IPS DF 6.9 (cell line): ENCODE measurements around the gene GIMAP8.
"Not testable (repeated sequence)": the region's sequence is repeated elsewhere in the genome, so short reads cannot be mapped to it uniquely, and the experiment has no call there.

Experiments used
- DNase-seq: peaks from one replicate; pipeline ENCODE4 v3.0.0-alpha.2; 2013; ENCODE audit warnings: low read depth, low spot score
- H3K27ac ChIP-seq: one replicate; pipeline ENCODE4 v1.5.1; 2013; ENCODE audit warnings: low read length, control low read depth
- H3K27me3 ChIP-seq: 2 replicates; pipeline ENCODE4 v1.6.1; 2013; ENCODE audit warnings: mild to moderate bottlenecking, low read length; ENCODE audit not compliant: control insufficient read depth, insufficient read depth
- H3K36me3 ChIP-seq: 2 replicates; pipeline ENCODE4 v1.6.1; 2013; ENCODE audit warnings: low read length; ENCODE audit not compliant: control insufficient read depth, insufficient read depth
- H3K4me1 ChIP-seq: 2 replicates; pipeline ENCODE4 v1.6.1; 2013; ENCODE audit warnings: low read length; ENCODE audit not compliant: control insufficient read depth, insufficient read depth
- H3K4me3 ChIP-seq: 2 replicates; pipeline ENCODE4 v1.5.1; 2013; ENCODE audit warnings: mild to moderate bottlenecking, low read length
- H3K9me3 ChIP-seq: 2 replicates; pipeline ENCODE4 v1.6.1; 2013; ENCODE audit warnings: low read length, inconsistent platforms; ENCODE audit not compliant: control insufficient read depth, insufficient read depth
- WGBS: extraction: QIAGEN DNeasy Blood & Tissue Kit; methylation state at CpG from one replicate; pipeline ENCODE4 v1.1.7; 2013; ENCODE audit warnings: mixed read lengths, missing lambda C conversion rate; ENCODE audit not compliant: insufficient read length, insufficient coverage; 5-methylcytosine and 5-hydroxymethylcytosine counted together

GIMAP8 gene

DNA sequence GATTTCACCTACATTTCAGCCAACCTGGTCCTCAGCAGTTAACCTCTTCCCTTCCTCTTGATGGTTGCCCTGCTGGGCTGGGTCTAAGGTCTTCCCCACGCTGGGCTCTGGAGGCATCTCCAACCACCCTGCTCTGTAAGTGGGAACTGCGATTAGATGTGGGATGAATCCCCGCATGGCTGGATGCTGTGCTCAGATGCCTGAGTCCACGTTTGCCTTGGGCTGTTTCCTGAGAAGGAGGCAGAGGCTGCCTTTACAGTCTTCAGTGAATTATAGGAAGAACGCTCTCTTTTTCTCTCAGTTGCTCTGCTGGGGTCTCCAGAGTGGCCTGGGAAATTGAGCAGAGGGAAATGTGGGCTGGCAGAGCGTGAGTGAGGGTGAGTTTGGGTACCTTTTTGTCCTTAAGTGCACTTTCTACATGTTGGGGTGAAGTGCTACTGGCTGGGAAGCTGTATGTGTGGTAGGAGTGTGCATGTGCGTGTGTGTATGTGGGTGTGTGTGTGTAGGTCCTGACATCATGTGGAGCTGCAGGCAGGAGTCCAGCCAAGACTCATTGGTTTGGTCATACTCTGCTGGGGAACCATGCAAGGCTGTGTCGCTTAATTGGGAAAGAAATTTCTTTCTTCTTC lies 1.5 kb downstream of the GIMAP8 start:
- Histone ChIP-seq H3K4me3 (no peak overlapping the region), H3K4me1 (no peaks in the 10 kb centered on the region), H3K36me3 (no peaks in the 10 kb centered on the region), H3K27ac (no peak overlapping the region), H3K9me3 (no peaks in the 10 kb centered on the region), H3K27me3 (no peaks in the 10 kb centered on the region; the same call in 1 of the 2 replicates)
- WGBS: no CpG with 5 or more reads among the region's 8 CpGs
- no peak for DNase-seq

DNA sequence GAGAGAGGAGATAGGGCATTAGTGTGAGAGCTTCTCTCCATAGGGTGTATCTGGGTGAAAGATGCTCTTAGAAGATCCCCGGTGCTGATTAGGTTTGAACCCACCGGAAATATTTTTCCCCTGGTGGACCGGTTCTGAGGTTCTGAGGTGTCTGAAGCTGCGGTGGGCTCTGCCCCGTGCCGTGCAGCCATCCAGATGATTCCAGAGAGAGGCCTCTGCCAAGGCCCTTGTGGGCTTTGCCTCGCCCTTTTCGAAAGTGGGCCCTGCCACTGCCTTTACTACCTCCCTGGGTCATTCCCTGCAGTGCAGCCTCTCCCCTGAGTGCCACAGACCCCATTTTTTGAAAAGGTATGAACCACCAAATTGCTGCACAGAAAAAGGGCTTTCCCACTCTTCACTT lies 2.8 kb downstream of the GIMAP8 start:
- Histone ChIP-seq H3K9me3 (0 out of 2 replicates have a peak, but pooled peaks cover under 1% of the 10 kb centered on the region), H3K4me1 (no peaks in the 10 kb centered on the region), H3K27ac (no peak overlapping the region), H3K4me3 (no peak overlapping the region), H3K36me3 (no peaks in the 10 kb centered on the region), H3K27me3 (no peaks in the 10 kb centered on the region; the same call in 1 of the 2 replicates)
- no peak for DNase-seq
- WGBS: no CpG with 5 or more reads among the region's 8 CpGs

DNA sequence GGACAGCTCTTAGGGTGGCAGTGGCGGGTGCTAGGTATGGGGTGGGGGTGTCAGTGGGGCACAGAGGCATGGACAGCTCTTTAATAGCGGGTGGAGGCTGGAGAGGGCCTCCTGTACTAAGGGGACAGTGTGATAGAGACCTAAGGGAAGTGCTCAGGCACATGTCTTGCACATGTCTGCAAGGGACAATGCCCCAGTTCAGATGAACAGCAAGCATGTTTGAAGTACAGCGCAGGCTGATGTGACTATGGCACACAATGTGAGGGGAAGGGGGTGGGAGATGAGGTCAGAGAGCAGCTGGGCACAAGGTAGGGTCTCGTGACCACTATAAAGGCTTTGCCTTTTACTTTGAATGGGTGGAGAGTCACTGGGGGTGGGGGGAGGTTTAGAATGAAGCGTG lies 3.5 kb downstream of the GIMAP8 start:
- no CpG with 5 or more reads among the region's 5 CpGs for WGBS
- H3K9me3 ChIP-seq: 0 out of 2 replicates have a peak, but pooled peaks cover 1% of the 10 kb centered on the region

DNA sequence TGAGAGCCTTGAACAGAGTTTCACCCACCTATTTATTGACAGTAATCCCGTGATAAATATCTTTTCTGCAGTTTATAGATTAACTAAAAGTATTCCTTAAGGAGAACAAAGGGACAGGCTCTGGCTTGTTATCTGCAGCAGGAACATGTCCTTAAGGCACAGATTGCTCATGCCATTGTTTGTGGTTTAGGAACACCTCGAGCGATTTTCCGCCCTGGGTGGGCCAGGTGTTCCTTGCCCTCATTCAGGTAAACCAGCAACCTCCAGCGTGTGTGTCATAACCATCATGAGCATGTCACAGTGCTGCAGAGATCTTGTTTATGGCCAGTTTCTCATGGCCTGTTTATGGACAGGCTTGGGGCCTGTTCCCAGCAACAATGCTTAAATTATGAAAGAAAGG lies 6.6 kb downstream of the GIMAP8 start:
- not testable (repeated sequence) for H3K27me3 ChIP-seq, H3K27ac ChIP-seq, DNase-seq, H3K4me1 ChIP-seq, H3K36me3 ChIP-seq, H3K9me3 ChIP-seq, H3K4me3 ChIP-seq
- no CpG with 5 or more reads among the region's 5 CpGs for WGBS

More for the DNA sequence above, 3.5 kb downstream of the GIMAP8 start:
- no peaks in the 10 kb centered on the region for H3K27me3 ChIP-seq
- H3K36me3 ChIP-seq: no peaks in the 10 kb centered on the region
- H3K4me3 ChIP-seq: no peak overlapping the region
- H3K4me1 ChIP-seq: no peaks in the 10 kb centered on the region
- DNase-seq: no peak
- H3K27ac ChIP-seq: no peak overlapping the region

DNA sequence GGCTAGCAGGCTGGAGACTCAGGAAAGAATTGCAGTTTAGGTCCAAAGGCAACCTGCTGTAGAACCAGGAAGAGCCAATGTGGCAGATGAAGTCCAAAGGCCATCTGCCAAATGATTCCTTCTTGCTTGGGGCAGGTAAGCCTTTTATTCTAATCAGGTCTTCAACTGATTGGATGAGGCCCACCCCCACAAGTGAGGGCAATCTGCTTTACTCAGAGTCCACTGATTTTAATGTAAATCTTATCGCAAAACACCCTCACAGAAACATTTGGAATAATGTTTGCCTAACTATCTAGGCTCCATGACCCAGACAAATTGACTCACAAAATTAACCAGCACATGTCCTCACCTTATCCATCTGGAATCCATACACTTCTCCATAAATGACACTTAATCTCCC lies 7.8 kb downstream of the GIMAP8 start:
- no CpG with 5 or more reads among the region's 1 CpG for WGBS
- no peak for DNase-seq
- Histone ChIP-seq H3K36me3 (no peaks in the 10 kb centered on the region), H3K9me3 (0 out of 2 replicates have a peak, but pooled peaks cover 1% of the 10 kb centered on the region), H3K4me1 (no peaks in the 10 kb centered on the region), H3K27ac (no peak overlapping the region), H3K27me3 (no peaks in the 10 kb centered on the region; the same call in 1 of the 2 replicates), H3K4me3 (no peak overlapping the region)

DNA sequence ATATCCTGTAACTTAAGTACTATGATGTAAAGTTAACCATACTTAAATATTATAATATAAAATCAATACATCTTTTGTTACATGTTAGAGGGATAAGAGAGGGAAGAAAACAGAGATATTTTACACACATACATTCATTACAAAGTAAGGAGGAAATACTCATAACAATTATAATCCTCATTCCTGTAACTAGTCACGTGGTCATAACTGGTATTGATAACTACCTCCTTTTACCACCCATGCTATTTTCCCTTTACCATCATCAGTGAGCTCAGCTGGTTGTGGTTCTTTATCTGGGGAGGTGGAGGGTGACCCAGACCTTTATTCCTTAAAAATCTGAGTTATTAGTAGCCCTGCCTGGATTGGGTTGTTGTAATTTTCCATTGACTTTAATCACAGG lies 8.3 kb downstream of the GIMAP8 start:
- Histone ChIP-seq H3K27ac (no peak overlapping the region), H3K9me3 (0 out of 2 replicates have a peak, but pooled peaks cover 1% of the 10 kb centered on the region), H3K27me3 (no peaks in the 10 kb centered on the region; the same call in 1 of the 2 replicates), H3K36me3 (no peaks in the 10 kb centered on the region), H3K4me1 (no peaks in the 10 kb centered on the region), H3K4me3 (no peak overlapping the region)
- no peak for DNase-seq
- no CpG with 5 or more reads among the region's 1 CpG for WGBS

DNA sequence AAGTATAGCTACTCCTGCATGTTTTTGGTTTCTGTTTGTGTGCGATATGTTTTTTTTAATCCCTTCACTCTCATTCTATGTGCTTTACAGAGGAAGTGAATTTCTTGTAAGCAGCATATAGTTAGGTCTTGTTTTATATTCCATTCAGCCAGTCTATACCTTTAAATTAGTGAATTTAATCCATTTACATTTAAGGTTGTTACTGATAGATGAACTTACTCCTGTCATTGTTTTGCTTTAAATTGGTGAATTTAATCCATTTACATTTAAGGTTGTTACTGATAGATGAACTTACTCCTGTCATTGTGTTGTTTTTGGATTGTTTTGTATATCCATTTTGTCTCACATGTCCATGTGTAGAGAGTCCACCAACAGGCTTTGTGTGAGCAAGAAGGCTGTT lies 11.1 kb downstream of the GIMAP8 start:
- Histone ChIP-seq H3K36me3 (no peaks in the 10 kb centered on the region), H3K9me3 (0 out of 2 replicates have a peak, but pooled peaks cover 1% of the 10 kb centered on the region)
- WGBS: no CpG with 5 or more reads among the region's 1 CpG

DNA sequence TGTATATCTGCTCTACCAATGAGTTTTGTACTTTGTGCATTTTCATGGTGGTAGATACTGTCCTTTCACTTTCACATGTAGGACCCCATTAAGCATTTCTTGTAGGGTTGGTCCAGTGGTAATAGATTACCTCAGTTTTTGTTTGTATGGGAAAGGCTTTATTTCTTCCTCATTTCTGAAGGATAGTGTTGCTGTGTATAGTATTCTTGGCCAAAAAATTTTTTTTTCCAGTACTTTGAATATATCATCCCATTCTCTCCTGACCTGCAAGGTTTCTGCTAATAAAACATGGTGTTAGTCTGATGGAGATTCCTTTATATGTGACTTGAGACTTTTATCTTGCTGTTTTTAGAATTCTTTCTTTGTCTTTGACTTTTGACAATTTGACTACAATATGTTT lies 12.0 kb downstream of the GIMAP8 start:
- Histone ChIP-seq H3K36me3 (no peaks in the 10 kb centered on the region), H3K27ac (no peak overlapping the region), H3K4me1 (no peaks in the 10 kb centered on the region), H3K9me3 (0 out of 2 replicates have a peak, but pooled peaks cover 1% of the 10 kb centered on the region), H3K27me3 (no peaks in the 10 kb centered on the region; the same call in 1 of the 2 replicates), H3K4me3 (no peak overlapping the region)
- DNase-seq: no peak

More for the DNA sequence above, 11.1 kb downstream of the GIMAP8 start:
- no peak for DNase-seq
- H3K4me1 ChIP-seq: no peaks in the 10 kb centered on the region
- H3K27ac ChIP-seq: no peak overlapping the region
- H3K27me3 ChIP-seq: no peaks in the 10 kb centered on the region; the same call in 1 of the 2 replicates
- H3K4me3 ChIP-seq: no peak overlapping the region

DNA sequence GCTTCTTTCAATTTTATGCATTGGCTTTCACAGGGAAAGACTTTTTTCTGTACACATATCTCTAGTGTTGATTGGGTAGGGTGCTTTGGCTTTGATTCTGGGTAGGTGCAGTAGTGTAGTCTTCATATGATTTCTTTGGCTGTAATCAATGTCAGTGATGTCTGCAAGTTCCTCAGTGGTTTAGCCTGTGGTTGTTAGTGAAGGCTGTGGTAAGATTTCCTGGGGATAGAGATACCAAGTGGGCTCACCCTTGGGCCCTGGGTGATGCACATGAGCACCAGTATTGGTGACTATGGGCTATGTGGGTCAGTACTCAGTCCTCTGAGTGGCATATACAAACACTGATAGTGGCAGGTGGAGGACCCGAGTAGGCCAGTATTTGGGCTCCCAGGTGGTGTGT lies 13.0 kb downstream of the GIMAP8 start:
- Histone ChIP-seq H3K4me3 (no peak overlapping the region), H3K9me3 (no peaks in the 10 kb centered on the region), H3K27me3 (no peaks in the 10 kb centered on the region; the same call in 1 of the 2 replicates), H3K27ac (no peak overlapping the region), H3K4me1 (no peaks in the 10 kb centered on the region), H3K36me3 (no peaks in the 10 kb centered on the region)
- WGBS: no CpG with 5 or more reads among the region's 1 CpG
- DNase-seq: no peak

DNA sequence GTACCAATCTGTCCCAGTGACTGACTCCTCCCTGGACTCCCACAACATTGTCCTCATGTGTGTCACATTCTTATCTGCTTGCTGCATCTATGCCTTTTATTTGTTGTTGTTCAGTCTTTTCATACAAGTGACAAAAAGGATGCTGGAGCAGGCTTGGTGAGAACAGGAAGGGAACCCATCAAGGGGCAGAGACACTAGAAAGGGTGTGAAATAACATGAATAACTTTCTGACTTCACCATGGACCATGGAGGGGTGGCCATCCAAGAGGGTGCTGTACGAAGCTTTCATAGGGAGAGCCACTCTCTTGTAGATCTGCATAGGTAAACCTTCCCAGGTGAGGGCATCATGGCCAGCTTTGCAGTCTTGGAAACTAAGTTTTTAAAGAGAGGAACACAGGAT lies 14.5 kb downstream of the GIMAP8 start:
- no peak overlapping the region for H3K4me3 ChIP-seq
- no peaks in the 10 kb centered on the region for H3K9me3 ChIP-seq
- no peaks in the 10 kb centered on the region for H3K36me3 ChIP-seq
- no CpG with 5 or more reads among the region's 1 CpG for WGBS
- no peaks in the 10 kb centered on the region for H3K27me3 ChIP-seq
- no peaks in the 10 kb centered on the region for H3K4me1 ChIP-seq
- no peak for DNase-seq
- H3K27ac ChIP-seq: no peak overlapping the region

DNA sequence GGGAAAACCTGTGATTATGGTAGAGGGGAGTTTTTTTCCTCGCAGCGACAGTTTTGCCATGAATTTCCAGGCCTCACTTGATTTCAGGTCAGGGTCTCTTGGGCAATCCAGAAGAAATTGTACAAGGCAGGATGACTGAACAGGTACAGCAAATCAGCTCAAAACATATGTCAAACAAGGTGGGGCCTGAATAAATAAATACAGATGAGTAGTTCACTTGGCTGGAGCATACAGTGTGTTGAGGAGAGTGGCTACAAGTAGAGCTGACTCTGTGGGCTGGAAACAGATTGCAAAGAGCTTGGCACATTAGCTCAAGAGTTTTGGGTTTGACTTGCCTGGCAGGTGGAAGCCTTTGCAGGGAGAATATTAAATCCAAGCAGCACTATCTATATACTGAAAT lies 15.0 kb downstream of the GIMAP8 start:
- no peaks in the 10 kb centered on the region for H3K4me1 ChIP-seq
- DNase-seq: no peak
- no CpG with 5 or more reads among the region's 2 CpGs for WGBS
- no peaks in the 10 kb centered on the region for H3K36me3 ChIP-seq
- H3K9me3 ChIP-seq: no peaks in the 10 kb centered on the region
- no peak overlapping the region for H3K4me3 ChIP-seq
- no peaks in the 10 kb centered on the region for H3K27me3 ChIP-seq
- no peak overlapping the region for H3K27ac ChIP-seq
